Left hindlimb (tissue), 1 donor: Measurements from ENCODE around the gene CAMTA1.
"Not testable (repeated sequence)": the region's sequence is repeated elsewhere in the genome, so short reads cannot be mapped to it uniquely, and the experiment has no call there.

Source experiments
- DNase-seq: peaks from one replicate; pipeline ENCODE4 v3.0.0-alpha.2; 2018

Gene CAMTA1

GRCh38 chr1:7300893-7301663 lies 515.8 kb downstream of the CAMTA1 start:
- DNase-seq, result no peak

- DNase-seq, result no peak
Observed at GRCh38 chr1:7301664-7301981, 516.4 kb downstream of the CAMTA1 start.

GRCh38 chr1:7302126-7302525 lies 516.9 kb downstream of the CAMTA1 start:
- no peak for DNase-seq

GRCh38 chr1:7302873-7303272 lies 517.6 kb downstream of the CAMTA1 start:
- no peak for DNase-seq

GRCh38 chr1:7303554-7304317 lies 518.5 kb downstream of the CAMTA1 start:
- DNase-seq, result no peak

GRCh38 chr1:7313081-7313546 lies 527.9 kb downstream of the CAMTA1 start:
- DNase-seq, result no peak

GRCh38 chr1:7313826-7314225 lies 528.6 kb downstream of the CAMTA1 start:
- DNase-seq, result no peak

GRCh38 chr1:7315316-7315715 lies 530.1 kb downstream of the CAMTA1 start:
- no peak for DNase-seq

- no peak for DNase-seq
Observed at GRCh38 chr1:7315946-7316345, 530.7 kb downstream of the CAMTA1 start.

GRCh38 chr1:7317888-7318287 lies 532.6 kb downstream of the CAMTA1 start:
- no peak for DNase-seq

- DNase-seq, result no peak
Observed at GRCh38 chr1:7319196-7319595, 533.9 kb downstream of the CAMTA1 start.

GRCh38 chr1:7320661-7321060 lies 535.4 kb downstream of the CAMTA1 start:
- no peak for DNase-seq

GRCh38 chr1:7322283-7322785 lies 537.1 kb downstream of the CAMTA1 start:
- no peak for DNase-seq

- DNase-seq, result no peak
Observed at GRCh38 chr1:7322912-7323311, 537.7 kb downstream of the CAMTA1 start.

- DNase-seq, result no peak
Observed at GRCh38 chr1:7325254-7325653, 540.0 kb downstream of the CAMTA1 start.

- no peak for DNase-seq
Observed at GRCh38 chr1:7326366-7326765, 541.1 kb downstream of the CAMTA1 start.

GRCh38 chr1:7327849-7328248 lies 542.6 kb downstream of the CAMTA1 start:
- DNase-seq, result no peak

GRCh38 chr1:7329868-7330615 lies 544.8 kb downstream of the CAMTA1 start:
- DNase-seq, result no peak

GRCh38 chr1:7330726-7331125 lies 545.5 kb downstream of the CAMTA1 start:
- DNase-seq, result not testable (repeated sequence)

- no peak for DNase-seq
Observed at GRCh38 chr1:7331926-7332535, 546.8 kb downstream of the CAMTA1 start.

GRCh38 chr1:7333094-7333493 lies 547.8 kb downstream of the CAMTA1 start:
- DNase-seq, result no peak

GRCh38 chr1:7333620-7334019 lies 548.4 kb downstream of the CAMTA1 start:
- DNase-seq, result no peak

GRCh38 chr1:7334475-7335035 lies 549.3 kb downstream of the CAMTA1 start:
- no peak for DNase-seq
